ENCODE results near the gene VAV1.

Gene VAV1

GRCh38 chr19:6833166-6833790, 60.8 kb downstream of the VAV1 start:
- TF ChIP-seq ZSCAN16 (tag by site-specific recombination; IDR thresholded peaks at IDR 0.05) (no peak), RBAK (tag by site-specific recombination; IDR thresholded peaks at IDR 0.05) (no peak), ZNF292 (tag by site-specific recombination; IDR thresholded peaks at IDR 0.05; ENCODE audit: borderline replicate concordance, low read depth) (no peak), KLF1 (tag by site-specific recombination; IDR thresholded peaks at IDR 0.05) (no peak), ZNF473 (tag by site-specific recombination; IDR thresholded peaks at IDR 0.05) (no peak), ZNF544 (tag by site-specific recombination; IDR thresholded peaks at IDR 0.05) (no peak), ZNF837 (tag by site-specific recombination; IDR thresholded peaks at IDR 0.05) (no peak), ZNF658 (tag by site-specific recombination; IDR thresholded peaks at IDR 0.05) (no peak), ZNF76 (tag by site-specific recombination; IDR thresholded peaks at IDR 0.05; ENCODE audit: borderline replicate concordance, low read depth) (no peak), INSM2 (tag by site-specific recombination; IDR thresholded peaks at IDR 0.05) (no peak), ZNF138 (tag by site-specific recombination; IDR thresholded peaks at IDR 0.05; ENCODE audit: borderline replicate concordance) (no peak), ZNF155 (tag by site-specific recombination; IDR thresholded peaks at IDR 0.05) (no peak)
- ChIA-PET CTCF (interaction anchor here (0.7 kb wide), 1 partner anchor 166 kb away, joined by 3 read pairs; no protein-coding TSS in a partner anchor), POLR2A (no interaction called here)
- Histone ChIP-seq H3K9me3 (ENCODE audit: control insufficient read depth, insufficient read depth, low read depth, low read length) (no peaks in the 10 kb centered on the region), H3K4me3 (ENCODE audit: low read depth, low read length) (no peak overlapping the region), H3K27ac (ENCODE audit: extremely low read depth, low read depth, low read length) (no peak overlapping the region), H3K36me3 (ENCODE audit: control insufficient read depth in 2 of 2, insufficient read depth in 1 of 2, low read length in 2 of 2) (no peaks in the 10 kb centered on the region), H3K4me1 (ENCODE audit: control insufficient read depth, insufficient read depth, low read length) (no peaks in the 10 kb centered on the region)

DNA sequence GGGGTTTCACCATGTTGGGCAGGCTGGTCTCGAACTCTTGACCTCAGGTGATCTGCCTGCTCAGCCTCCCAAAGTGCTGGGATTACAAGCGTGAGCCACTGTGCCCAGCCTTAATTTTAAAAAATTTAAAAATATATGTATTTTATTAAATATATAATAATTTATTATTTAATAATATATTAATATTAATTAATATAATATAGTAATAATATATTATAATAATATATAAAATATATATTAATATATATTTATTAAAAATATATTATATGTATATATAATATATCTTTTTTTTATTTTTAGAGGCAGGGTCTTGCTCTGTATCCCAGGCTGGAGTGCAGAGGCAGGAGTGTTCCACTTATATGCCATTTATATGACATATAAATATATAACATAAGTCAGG, 61.9 kb downstream of the VAV1 start:
- Histone ChIP-seq H3K27ac (ENCODE audit: extremely low read depth, low read depth, low read length) (no peak overlapping the region), H3K4me1 (ENCODE audit: control insufficient read depth, insufficient read depth, low read length) (no peaks in the 10 kb centered on the region), H3K4me3 (ENCODE audit: low read depth, low read length) (no peak overlapping the region), H3K36me3 (ENCODE audit: control insufficient read depth in 2 of 2, insufficient read depth in 1 of 2, low read length in 2 of 2) (no peaks in the 10 kb centered on the region), H3K9me3 (ENCODE audit: control insufficient read depth, insufficient read depth, low read depth, low read length) (no peaks in the 10 kb centered on the region)
- POLR2A ChIA-PET: no interaction called here
- no peak for TF ChIP-seq MYNN (tag by site-specific recombination; IDR thresholded peaks at IDR 0.05; ENCODE audit: borderline replicate concordance)
- no peak for TF ChIP-seq GLIS1 (tag by site-specific recombination; IDR thresholded peaks at IDR 0.05)
- TF ChIP-seq, protein P1, sequence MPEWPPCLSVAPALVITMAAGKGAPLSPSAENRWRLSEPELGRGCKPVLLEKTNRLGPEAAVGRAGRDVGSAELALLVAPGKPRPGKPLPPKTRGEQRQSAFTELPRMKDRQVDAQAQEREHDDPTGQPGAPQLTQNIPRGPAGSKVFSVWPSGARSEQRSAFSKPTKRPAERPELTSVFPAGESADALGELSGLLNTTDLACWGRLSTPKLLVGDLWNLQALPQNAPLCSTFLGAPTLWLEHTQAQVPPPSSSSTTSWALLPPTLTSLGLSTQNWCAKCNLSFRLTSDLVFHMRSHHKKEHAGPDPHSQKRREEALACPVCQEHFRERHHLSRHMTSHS (tag by site-specific recombination; IDR thresholded peaks at IDR 0.05): no peak
- CTCF ChIA-PET: no interaction called here

GRCh38 chr19:6835501-6835900, 63.0 kb downstream of the VAV1 start:
- TF ChIP-seq ZNF146 (tag by site-specific recombination; IDR thresholded peaks at IDR 0.05) (peak; percentile 99), ZNF785 (tag by site-specific recombination; IDR thresholded peaks at IDR 0.05) (no peak)
- H3K27ac ChIP-seq (ENCODE audit: extremely low read depth, low read depth, low read length): no peak overlapping the region
- no peaks in the 10 kb centered on the region for H3K4me1 ChIP-seq (ENCODE audit: control insufficient read depth, insufficient read depth, low read length)
- no peaks in the 10 kb centered on the region for H3K9me3 ChIP-seq (ENCODE audit: control insufficient read depth, insufficient read depth, low read depth, low read length)
- no peak overlapping the region for H3K4me3 ChIP-seq (ENCODE audit: low read depth, low read length)
- ChIA-PET CTCF (interaction anchor here (0.6 kb wide), 3 partner anchors 247 to 964 kb away, joined by 3 read pairs; no protein-coding TSS in a partner anchor), POLR2A (no interaction called here)
- no peaks in the 10 kb centered on the region for H3K36me3 ChIP-seq (ENCODE audit: control insufficient read depth in 2 of 2, insufficient read depth in 1 of 2, low read length in 2 of 2)

GRCh38 chr19:6837525-6837924, 65.0 kb downstream of the VAV1 start:
- ChIA-PET CTCF (interaction anchor here (0.6 kb wide), 2 partner anchors 26 to 446 kb away, joined by 3 read pairs; no protein-coding TSS in a partner anchor), POLR2A (no interaction called here)
- H3K36me3 ChIP-seq (ENCODE audit: control insufficient read depth in 2 of 2, insufficient read depth in 1 of 2, low read length in 2 of 2): no peaks in the 10 kb centered on the region
- no peak for TF ChIP-seq INSM2 (tag by site-specific recombination; IDR thresholded peaks at IDR 0.05)
- TF ChIP-seq ZNF362 (tag by site-specific recombination; IDR thresholded peaks at IDR 0.05): no peak
- no peak for TF ChIP-seq KLF1 (tag by site-specific recombination; IDR thresholded peaks at IDR 0.05)
- TF ChIP-seq ZIC2 (tag by site-specific recombination; IDR thresholded peaks at IDR 0.05): no peak
- TF ChIP-seq ZNF121 (tag by site-specific recombination; IDR thresholded peaks at IDR 0.05): no peak

More at GRCh38 chr19:6837525-6837924, 65.0 kb downstream of the VAV1 start:
- H3K4me1 ChIP-seq (ENCODE audit: control insufficient read depth, insufficient read depth, low read length): no peaks in the 10 kb centered on the region
- no peak overlapping the region for H3K27ac ChIP-seq (ENCODE audit: extremely low read depth, low read depth, low read length)
- H3K9me3 ChIP-seq (ENCODE audit: control insufficient read depth, insufficient read depth, low read depth, low read length): no peaks in the 10 kb centered on the region
- no peak overlapping the region for H3K4me3 ChIP-seq (ENCODE audit: low read depth, low read length)

Measured in HEK293 (cell line).